GM19328 (cell line): Measurements from ENCODE around the gene FUS.
"Not testable (repeated sequence)": the region's sequence is repeated elsewhere in the genome, so short reads cannot be mapped to it uniquely, and the experiment has no call there.

Source experiments
- ATAC-seq: cut with Tn5 transposase; IDR thresholded peaks from one replicate; pipeline ENCODE4 v1.9.1; 2021; ENCODE audit warnings: mild to moderate bottlenecking, moderate library complexity; ENCODE audit not compliant: unreplicated experiment

The FUS gene

DNA sequence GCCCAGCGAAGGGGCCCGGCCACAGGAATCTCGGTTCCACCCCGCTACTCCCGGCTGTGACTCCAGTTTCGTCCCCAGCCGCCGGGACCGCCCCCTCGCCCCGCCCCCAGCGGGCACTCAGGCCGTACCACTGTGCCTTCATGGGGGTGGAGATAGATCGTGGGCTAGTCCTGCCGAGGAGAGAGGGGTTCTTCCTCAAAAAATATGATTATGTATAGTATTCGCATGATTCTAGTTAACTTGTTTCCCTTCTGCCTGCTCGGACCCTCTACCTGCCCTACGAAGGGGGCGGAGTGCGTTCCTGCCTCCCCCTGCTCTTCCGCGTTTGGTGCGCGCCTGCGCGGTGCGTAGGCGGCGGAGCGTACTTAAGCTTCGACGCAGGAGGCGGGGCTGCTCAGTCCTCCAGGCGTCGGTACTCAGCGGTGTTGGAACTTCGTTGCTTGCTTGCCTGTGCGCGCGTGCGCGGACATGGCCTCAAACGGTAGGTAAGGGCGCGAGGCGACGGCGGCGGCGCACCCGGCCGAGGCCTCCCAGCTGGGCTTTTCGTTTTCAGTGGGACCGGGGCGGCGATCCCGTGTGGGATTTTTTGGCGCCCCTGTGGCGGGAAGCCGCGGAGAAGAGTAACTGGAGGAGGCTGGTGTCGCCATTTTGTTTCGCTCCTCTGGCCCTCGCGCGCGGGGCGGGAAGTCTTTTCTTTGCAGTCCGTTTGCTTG is at the start of gene FUS:
FUS (plus strand) TSS at position 393 of the 713 bp plus-strand sequence; CDS start at position 469, 76 bp downstream.
- ATAC-seq = peak; percentile 52

DNA sequence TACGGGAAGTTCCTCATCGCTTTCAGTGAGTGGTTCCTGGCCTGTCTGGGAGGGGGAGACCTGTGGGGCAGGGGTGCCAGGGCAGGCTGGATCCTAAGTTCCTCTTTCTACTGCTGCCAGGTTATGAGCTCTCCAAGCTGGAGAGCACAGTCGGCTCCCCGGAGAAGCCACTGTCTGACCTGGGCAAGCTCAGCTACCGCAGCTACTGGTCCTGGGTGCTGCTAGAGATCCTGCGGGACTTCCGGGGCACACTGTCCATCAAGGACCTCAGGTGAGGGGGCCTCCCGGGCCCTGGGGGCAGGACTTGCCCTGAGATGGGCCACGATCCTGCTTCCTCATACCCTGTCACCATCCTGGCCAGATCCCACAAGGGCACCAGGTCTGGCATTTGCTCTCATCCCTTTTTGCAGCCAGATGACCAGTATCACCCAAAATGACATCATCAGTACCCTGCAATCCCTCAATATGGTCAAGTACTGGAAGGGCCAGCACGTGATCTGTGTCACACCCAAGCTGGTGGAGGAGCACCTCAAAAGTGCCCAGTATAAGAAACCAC is 49.5 kb upstream of the FUS start:
- no peak for ATAC-seq

- no peak for ATAC-seq
Measured at GRCh38 chr16:31130899-31131298, 49.0 kb upstream of the FUS start.

GRCh38 chr16:31131416-31131815 is 48.5 kb upstream of the FUS start:
- no peak for ATAC-seq

DNA sequence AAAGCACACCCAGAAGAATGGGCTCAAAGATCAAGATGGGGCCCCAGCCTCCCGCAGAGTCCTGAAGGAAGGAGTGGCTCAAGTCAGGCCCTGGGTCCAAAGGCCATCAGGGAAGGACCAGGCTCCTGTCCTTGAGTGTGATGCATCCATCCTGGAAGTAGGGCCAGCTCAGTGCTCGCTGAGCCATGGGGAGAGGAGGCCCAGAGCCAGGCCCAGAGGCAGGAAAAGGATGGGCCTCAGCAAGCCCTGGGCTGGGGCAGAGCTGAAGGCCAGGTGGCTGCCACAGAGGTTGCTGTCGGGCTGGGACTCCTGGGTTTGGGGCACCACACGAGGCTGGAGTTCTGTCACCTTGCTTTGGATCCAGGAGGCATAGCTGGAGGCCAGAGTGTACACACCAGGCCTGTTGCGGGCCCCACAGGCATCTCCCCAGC is 48.1 kb upstream of the FUS start:
- no peak for ATAC-seq

DNA sequence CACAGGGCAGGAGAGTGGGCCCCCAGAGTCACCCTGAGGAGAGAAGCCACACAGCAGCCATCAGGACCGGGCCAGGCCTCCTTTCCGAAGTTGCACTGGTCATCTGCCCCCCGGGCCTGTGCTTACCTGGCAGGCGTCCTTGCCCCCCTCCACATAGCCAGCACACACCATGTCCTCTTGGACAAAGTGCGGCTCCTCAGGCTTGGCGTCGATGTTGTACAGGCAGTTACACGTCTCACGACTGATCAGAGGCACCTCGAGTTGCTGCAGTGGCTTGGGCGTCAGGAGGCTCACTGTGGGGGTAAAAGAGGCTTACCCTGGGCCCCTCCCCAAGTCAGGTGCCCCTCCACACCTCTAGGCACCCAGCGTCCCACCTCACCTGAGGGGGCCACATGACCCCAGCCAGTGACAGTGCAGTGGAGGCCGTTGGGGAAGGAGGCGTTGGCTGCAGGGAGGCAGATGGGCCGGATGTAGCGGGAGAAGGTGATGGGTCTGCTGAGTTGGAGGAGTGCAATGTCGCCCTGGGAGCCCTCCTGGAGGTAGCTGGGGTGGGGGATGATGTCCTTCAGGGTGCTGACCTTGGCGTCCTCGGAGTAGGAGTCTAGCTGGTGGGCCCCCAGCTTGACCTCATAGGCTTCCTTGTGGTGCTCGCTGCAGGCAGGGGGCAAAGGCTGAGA is 47.5 kb upstream of the FUS start:
- no peak for ATAC-seq

GRCh38 chr16:31133046-31133501 is 46.9 kb upstream of the FUS start:
- no peak for ATAC-seq

- no peak for ATAC-seq
Measured at GRCh38 chr16:31134091-31134571, 45.8 kb upstream of the FUS start.

DNA sequence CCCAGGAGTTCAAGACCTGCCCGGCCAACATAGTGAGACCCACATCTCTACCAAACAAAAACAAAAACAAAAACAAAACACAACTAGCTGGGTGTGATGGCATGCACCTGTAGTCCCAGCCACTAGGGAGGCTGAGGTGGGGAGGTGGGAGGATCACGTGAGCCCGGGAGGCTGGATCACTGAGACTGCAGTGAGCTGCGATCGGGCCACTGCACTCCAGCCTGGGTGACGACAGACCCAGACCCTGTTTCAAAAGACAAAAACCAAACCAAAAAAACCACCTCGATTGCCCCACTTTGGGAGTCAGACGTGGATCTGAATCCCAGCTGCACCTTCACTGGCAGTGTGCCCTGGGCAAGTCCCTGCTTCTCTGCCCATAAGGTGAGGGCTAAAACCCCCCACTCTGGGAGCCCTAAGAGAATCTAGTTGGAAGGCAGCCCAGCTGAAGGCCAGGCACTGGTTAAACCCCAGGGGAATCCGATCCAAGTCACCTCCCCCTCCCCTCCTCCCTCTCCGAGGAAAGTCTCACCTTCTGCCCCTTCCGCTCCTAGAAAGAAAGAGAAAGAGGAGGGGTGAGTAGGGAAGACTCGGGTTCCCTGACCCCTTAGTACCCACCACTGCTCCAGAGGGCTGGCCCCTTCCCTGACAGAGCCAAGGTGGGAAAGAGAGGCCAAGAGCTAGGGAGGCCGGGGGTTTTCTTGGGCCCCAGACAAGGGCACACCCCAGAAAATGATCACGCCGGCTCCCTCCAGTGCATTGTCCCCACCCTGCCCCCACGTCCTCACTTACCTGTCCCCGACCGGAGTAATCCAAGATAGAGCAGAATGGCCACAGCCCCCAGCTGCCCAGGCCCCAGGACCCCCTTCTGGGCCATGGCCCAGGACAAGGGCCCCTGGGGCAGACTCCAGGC is 45.1 kb upstream of the FUS start:
- ATAC-seq = no peak

GRCh38 chr16:31135535-31136286 is 44.2 kb upstream of the FUS start, which contains the start of gene PRSS8:
TSS of gene PRSS8 (minus strand) at chr16:31135727. CDS start at chr16:31135498, 229 bp downstream.
- ATAC-seq = no peak

DNA sequence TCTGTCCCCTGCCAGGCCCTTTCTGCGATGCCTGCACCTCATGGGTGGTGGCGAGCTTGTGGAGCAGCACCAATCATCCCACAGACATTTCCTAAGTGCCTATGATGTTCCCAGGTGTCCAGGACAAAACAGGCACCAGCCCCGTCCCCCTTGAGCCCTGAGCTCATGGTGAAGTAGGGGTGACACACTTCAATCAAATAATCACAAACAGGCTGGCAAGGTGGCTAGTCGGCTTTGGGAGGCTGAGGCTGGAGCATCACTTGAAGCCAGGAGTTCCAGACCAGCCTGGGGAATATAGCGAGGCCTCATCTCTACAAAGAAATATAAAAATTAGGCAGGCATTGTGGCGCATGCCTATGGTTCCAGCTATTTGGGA is 43.7 kb upstream of the FUS start:
- no peak for ATAC-seq

- ATAC-seq = not testable (repeated sequence)
Measured at GRCh38 chr16:31136822-31137499, 43.0 kb upstream of the FUS start.

GRCh38 chr16:31138621-31139578 is 41.0 kb upstream of the FUS start:
- no peak for ATAC-seq

GRCh38 chr16:31141071-31141469 is 38.9 kb upstream of the FUS start:
- ATAC-seq = not testable (repeated sequence)

GRCh38 chr16:31141489-31142108 is 38.3 kb upstream of the FUS start:
- ATAC-seq = no peak

- ATAC-seq = peak; percentile 84
Measured at GRCh38 chr16:31142109-31143010, 37.6 kb upstream of the FUS start.
